ENCODE measurements around the gene MGAT4B. TPM values are rescaled to one million over a fixed set of nuclear protein-coding genes. Genes with fewer than 3 reads are reported as not detected.
"Not testable (repeated sequence)": the region's sequence is repeated elsewhere in the genome, so short reads cannot be mapped to it uniquely, and the experiment has no call there.

The MGAT4B gene
- total RNA-seq, result 10 to 100 TPM; 43.6 to 63.7 (median 54.5) TPM

- Mint-ChIP-seq H3K4me1 (ENCODE audit: low read depth) (peaks cover 37% of the 10 kb centered on the region), H3K9me3 (no peaks in the 10 kb centered on the region), H3K36me3 (ENCODE audit: insufficient read depth) (peaks cover 2% of the 10 kb centered on the region), H3K4me3 (peak within 1 kb of the TSS; percentile 81), H3K27me3 (ENCODE audit: low read depth) (no peaks in the 10 kb centered on the region)
- ATAC-seq, result peak; percentile 78 to 81
- peak; percentile 39 for DNase-seq
These were observed at the start of gene MGAT4B for GRCh38 chr5:179806250-179807048. TSS of gene MGAT4B (minus strand) at chr5:179806866. CDS start at chr5:179806583, 283 bp downstream.

GRCh38 chr5:179854356-179854755 is 47.7 kb upstream of the MGAT4B start:
- Mint-ChIP-seq H3K4me1 (ENCODE audit: low read depth) (peaks cover 12% of the 10 kb centered on the region), H3K36me3 (ENCODE audit: insufficient read depth) (peaks cover 16% of the 10 kb centered on the region), H3K9me3 (no peaks in the 10 kb centered on the region), H3K4me3 (no peak overlapping the region), H3K27me3 (ENCODE audit: low read depth) (no peaks in the 10 kb centered on the region)
- DNase-seq (no peak), ATAC-seq (no peak)

DNA sequence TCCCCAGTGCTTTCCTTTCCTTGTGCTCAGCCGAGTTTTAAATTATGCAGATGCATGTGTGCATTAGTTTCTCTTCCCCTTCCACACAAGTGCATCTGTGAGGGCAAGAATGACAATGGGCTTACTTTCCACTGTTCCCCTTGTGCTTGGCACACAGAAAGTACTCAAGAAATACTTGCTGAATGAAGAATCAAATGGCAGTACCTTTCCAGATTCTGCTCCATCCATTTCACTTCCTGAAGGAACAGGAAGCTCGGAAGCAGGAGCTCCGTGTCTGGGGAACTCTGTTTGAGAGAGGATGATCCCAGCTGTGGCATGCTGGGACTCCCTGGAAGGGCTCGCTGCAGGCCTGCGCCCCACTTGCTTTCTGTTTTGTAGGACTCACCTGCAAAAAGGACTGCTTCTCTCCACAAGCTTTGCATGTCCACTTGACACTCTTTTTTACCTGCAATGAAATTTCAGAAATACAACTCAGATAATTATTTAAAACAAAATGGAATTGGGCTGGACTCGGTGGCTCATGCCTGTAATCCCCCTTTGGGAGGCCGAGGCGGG is 46.4 kb upstream of the MGAT4B start:
- H3K27me3 Mint-ChIP-seq (ENCODE audit: low read depth), result no peaks in the 10 kb centered on the region
- H3K4me3 Mint-ChIP-seq, result no peak overlapping the region
- no peaks in the 10 kb centered on the region for H3K9me3 Mint-ChIP-seq
- peaks cover 11% of the 10 kb centered on the region for H3K4me1 Mint-ChIP-seq (ENCODE audit: low read depth)
- ATAC-seq, result no peak
- no peak for DNase-seq
- H3K36me3 Mint-ChIP-seq (ENCODE audit: insufficient read depth), result peaks cover 16% of the 10 kb centered on the region

GRCh38 chr5:179841621-179842020 is 35.0 kb upstream of the MGAT4B start:
- no peak for DNase-seq
- no peak overlapping the region for H3K4me3 Mint-ChIP-seq
- peaks cover 5% of the 10 kb centered on the region for H3K9me3 Mint-ChIP-seq
- peaks cover 9% of the 10 kb centered on the region for H3K4me1 Mint-ChIP-seq (ENCODE audit: low read depth)
- no peak for ATAC-seq
- H3K27me3 Mint-ChIP-seq (ENCODE audit: low read depth), result no peaks in the 10 kb centered on the region
- peaks cover 24% of the 10 kb centered on the region for H3K36me3 Mint-ChIP-seq (ENCODE audit: insufficient read depth)

- Mint-ChIP-seq H3K4me1 (ENCODE audit: low read depth) (peaks cover 18% of the 10 kb centered on the region), H3K27me3 (ENCODE audit: low read depth) (no peaks in the 10 kb centered on the region), H3K9me3 (peaks cover 5% of the 10 kb centered on the region), H3K36me3 (ENCODE audit: insufficient read depth) (peaks cover 25% of the 10 kb centered on the region), H3K4me3 (no peak overlapping the region)
- ATAC-seq (no peak), DNase-seq (no peak)
These were observed 34.1 kb upstream of the MGAT4B start for GRCh38 chr5:179840766-179841165.

GRCh38 chr5:179840321-179840720 is 33.7 kb upstream of the MGAT4B start:
- peaks cover 20% of the 10 kb centered on the region for H3K4me1 Mint-ChIP-seq (ENCODE audit: low read depth)
- H3K27me3 Mint-ChIP-seq (ENCODE audit: low read depth), result no peaks in the 10 kb centered on the region
- peaks cover 29% of the 10 kb centered on the region for H3K36me3 Mint-ChIP-seq (ENCODE audit: insufficient read depth)
- H3K4me3 Mint-ChIP-seq, result no peak overlapping the region
- DNase-seq (no peak), ATAC-seq (no peak)
- peaks cover 5% of the 10 kb centered on the region for H3K9me3 Mint-ChIP-seq

GRCh38 chr5:179839328-179840256 is 32.9 kb upstream of the MGAT4B start:
- ATAC-seq, result no peak

DNA sequence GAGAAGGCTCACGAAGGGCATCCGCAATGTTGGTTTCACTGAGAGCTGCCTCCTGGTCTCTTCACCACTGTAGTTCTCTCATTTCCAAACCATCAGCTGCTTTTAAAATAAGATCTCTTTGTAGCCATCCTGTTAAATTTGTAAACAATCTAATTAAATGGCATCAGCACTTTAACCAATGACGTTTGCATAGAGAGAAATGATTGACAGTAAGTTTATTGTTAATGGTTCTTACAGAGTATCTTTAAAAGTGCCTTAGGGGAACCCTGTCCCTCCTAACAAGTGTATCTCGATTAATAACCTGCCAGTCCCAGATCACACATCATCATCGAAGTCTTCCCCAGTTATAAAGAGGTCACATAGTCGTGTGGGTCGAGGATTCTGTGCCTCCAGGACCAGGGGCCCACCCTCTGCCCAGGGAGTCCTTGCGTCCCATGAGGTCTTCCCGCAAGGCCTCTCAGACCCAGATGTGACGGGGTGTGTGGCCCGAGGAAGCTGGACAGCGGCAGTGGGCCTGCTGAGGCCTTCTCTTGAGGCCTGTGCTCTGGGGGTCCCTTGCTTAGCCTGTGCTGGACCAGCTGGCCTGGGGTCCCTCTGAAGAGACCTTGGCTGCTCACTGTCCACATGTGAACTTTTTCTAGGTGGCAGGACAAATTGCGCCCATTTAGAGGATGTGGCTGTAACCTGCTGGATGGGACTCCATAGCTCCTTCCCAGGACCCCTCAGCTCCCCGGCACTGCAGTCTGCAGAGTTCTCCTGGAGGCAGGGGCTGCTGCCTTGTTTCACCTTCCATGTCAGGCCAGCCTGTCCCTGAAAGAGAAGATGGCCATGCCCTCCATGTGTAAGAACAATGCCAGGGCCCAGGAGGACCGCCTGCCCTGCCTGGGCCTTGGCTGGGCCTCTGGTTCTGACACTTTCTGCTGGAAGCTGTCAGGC is 30.7 kb upstream of the MGAT4B start:
- Mint-ChIP-seq H3K4me1 (ENCODE audit: low read depth) (peaks cover 21% of the 10 kb centered on the region), H3K27me3 (ENCODE audit: low read depth) (no peaks in the 10 kb centered on the region), H3K36me3 (ENCODE audit: insufficient read depth) (peaks cover 36% of the 10 kb centered on the region), H3K4me3 (no peak overlapping the region), H3K9me3 (no peaks in the 10 kb centered on the region)
- DNase-seq (no peak), ATAC-seq (no peak)

More at GRCh38 chr5:179839328-179840256, 32.9 kb upstream of the MGAT4B start:
- H3K36me3 Mint-ChIP-seq (ENCODE audit: insufficient read depth), result peaks cover 28% of the 10 kb centered on the region
- H3K9me3 Mint-ChIP-seq, result no peaks in the 10 kb centered on the region
- H3K4me1 Mint-ChIP-seq (ENCODE audit: low read depth), result peaks cover 21% of the 10 kb centered on the region
- no peak overlapping the region for H3K4me3 Mint-ChIP-seq
- no peaks in the 10 kb centered on the region for H3K27me3 Mint-ChIP-seq (ENCODE audit: low read depth)
- DNase-seq, result no peak

DNA sequence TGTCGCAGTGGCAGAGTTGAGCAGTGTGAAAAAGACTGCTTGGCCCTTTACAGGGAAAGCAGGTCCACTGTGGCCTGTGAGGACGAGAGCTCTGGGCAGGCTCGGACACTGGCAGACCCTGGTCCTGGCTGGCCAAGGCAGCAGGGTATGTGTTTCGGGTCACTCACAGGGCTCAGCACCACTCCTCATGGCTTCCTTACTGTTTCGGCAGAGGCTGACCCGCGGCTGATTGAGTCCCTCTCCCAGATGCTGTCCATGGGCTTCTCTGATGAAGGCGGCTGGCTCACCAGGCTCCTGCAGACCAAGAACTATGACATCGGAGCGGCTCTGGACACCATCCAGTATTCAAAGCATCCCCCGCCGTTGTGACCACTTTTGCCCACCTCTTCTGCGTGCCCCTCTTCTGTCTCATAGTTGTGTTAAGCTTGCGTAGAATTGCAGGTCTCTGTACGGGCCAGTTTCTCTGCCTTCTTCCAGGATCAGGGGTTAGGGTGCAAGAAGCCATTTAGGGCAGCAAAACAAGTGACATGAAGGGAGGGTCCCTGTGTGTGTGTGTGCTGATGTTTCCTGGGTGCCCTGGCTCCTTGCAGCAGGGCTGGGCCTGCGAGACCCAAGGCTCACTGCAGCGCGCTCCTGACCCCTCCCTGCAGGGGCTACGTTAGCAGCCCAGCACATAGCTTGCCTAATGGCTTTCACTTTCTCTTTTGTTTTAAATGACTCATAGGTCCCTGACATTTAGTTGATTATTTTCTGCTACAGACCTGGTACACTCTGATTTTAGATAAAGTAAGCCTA is 29.8 kb upstream of the MGAT4B start:
- Mint-ChIP-seq H3K4me3 (no peak overlapping the region), H3K9me3 (no peaks in the 10 kb centered on the region), H3K27me3 (ENCODE audit: low read depth) (no peaks in the 10 kb centered on the region), H3K4me1 (ENCODE audit: low read depth) (peaks cover 21% of the 10 kb centered on the region), H3K36me3 (ENCODE audit: insufficient read depth) (peaks cover 32% of the 10 kb centered on the region)
- peak; percentile 48 for DNase-seq
- peak; percentile 98 to 99 for ATAC-seq

GRCh38 chr5:179834871-179835270 is 28.2 kb upstream of the MGAT4B start:
- DNase-seq; H3K4me3 Mint-ChIP-seq; H3K9me3 Mint-ChIP-seq; H3K27me3 Mint-ChIP-seq (ENCODE audit: low read depth); ATAC-seq: not testable (repeated sequence)
- Mint-ChIP-seq H3K36me3 (ENCODE audit: insufficient read depth) (peaks cover 37% of the 10 kb centered on the region), H3K4me1 (ENCODE audit: low read depth) (peaks cover 21% of the 10 kb centered on the region)

GRCh38 chr5:179834120-179834519 is 27.5 kb upstream of the MGAT4B start:
- H3K4me3 Mint-ChIP-seq, result no peak overlapping the region
- H3K27me3 Mint-ChIP-seq (ENCODE audit: low read depth), result no peaks in the 10 kb centered on the region
- H3K36me3 Mint-ChIP-seq (ENCODE audit: insufficient read depth), result peaks cover 44% of the 10 kb centered on the region
- DNase-seq, result no peak
- no peaks in the 10 kb centered on the region for H3K9me3 Mint-ChIP-seq
- H3K4me1 Mint-ChIP-seq (ENCODE audit: low read depth), result peaks cover 21% of the 10 kb centered on the region
- ATAC-seq, result no peak

- Mint-ChIP-seq H3K4me3 (no peak overlapping the region), H3K27me3 (ENCODE audit: low read depth) (no peaks in the 10 kb centered on the region), H3K36me3 (ENCODE audit: insufficient read depth) (peaks cover 46% of the 10 kb centered on the region), H3K4me1 (ENCODE audit: low read depth) (peaks cover 22% of the 10 kb centered on the region), H3K9me3 (no peaks in the 10 kb centered on the region)
- DNase-seq (no peak), ATAC-seq (no peak)
These were observed 27.0 kb upstream of the MGAT4B start for GRCh38 chr5:179833709-179834070.
